Loucy (cell line): ENCODE data around the gene WFDC10A.

Source experiments
- EZH2phosphoT487 ChIP-seq: fragments of 200-600 bp; IDR thresholded peaks from 2 replicates; pipeline ENCODE4 v1.6.1; 2018; ENCODE audit warnings: antibody characterized with exemption, mild to moderate bottlenecking, moderate library complexity, borderline replicate concordance
- TF ChIP-seq, protein P1 (sequence below): fragments of 200-600 bp; sonication (generic); conservative IDR thresholded peaks from 2 replicates; pipeline ENCODE4 v1.5.1; 2014; ENCODE audit warnings: mild to moderate bottlenecking, antibody characterized with exemption, low read length

DNA sequence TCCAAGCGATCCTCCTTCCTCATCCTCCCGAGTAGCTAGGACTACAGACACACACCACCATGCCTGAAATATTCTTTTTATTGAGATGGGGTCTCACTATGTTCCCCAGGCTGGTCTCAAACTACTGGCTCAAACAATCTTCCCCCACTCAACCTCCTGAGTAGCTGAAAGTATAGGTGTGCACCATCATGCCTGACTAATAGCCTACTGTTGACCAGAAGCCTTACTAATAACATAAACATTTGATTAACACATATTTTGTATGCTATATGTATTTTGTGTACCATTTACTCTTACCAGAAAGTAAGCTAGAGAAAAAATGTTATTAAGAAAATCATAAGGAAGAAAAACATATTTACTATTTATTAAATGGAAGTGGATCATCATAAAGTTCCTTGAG, 11.9 kb upstream of the WFDC10A start:
- TF ChIP-seq, protein P1, sequence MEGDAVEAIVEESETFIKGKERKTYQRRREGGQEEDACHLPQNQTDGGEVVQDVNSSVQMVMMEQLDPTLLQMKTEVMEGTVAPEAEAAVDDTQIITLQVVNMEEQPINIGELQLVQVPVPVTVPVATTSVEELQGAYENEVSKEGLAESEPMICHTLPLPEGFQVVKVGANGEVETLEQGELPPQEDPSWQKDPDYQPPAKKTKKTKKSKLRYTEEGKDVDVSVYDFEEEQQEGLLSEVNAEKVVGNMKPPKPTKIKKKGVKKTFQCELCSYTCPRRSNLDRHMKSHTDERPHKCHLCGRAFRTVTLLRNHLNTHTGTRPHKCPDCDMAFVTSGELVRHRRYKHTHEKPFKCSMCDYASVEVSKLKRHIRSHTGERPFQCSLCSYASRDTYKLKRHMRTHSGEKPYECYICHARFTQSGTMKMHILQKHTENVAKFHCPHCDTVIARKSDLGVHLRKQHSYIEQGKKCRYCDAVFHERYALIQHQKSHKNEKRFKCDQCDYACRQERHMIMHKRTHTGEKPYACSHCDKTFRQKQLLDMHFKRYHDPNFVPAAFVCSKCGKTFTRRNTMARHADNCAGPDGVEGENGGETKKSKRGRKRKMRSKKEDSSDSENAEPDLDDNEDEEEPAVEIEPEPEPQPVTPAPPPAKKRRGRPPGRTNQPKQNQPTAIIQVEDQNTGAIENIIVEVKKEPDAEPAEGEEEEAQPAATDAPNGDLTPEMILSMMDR: no peak
- TF ChIP-seq EZH2phosphoT487: no peak
